ENCODE data around the gene TBC1D9. TPM values are rescaled to one million over a fixed set of nuclear protein-coding genes. Genes with fewer than 3 reads are reported as not detected.

Gene TBC1D9
- total and polyA plus RNA-seq, 9 donors: 13.2 to 28.8 (median 21.4) TPM

GRCh38 chr4:140603286-140603685, 152.9 kb downstream of the TBC1D9 start:
- Histone ChIP-seq H3K4me3 (no peak overlapping the region), H3K36me3 (no peaks in the 10 kb centered on the region), H3K27me3 (no peaks in the 10 kb centered on the region), H3K9me3 (no peaks in the 10 kb centered on the region), H3K27ac (no peak overlapping the region), H3K4me1 (ENCODE audit: insufficient read depth) (no peaks in the 10 kb centered on the region)
- 50 to 88% (median 61%) methylated on average over 2 of the region's 2 CpGs for WGBS, 3 donors
- no peak for TF ChIP-seq EP300 (IDR thresholded peaks at IDR 0.05)
- no peak for TF ChIP-seq POLR2A (IDR thresholded peaks at IDR 0.05)
- TF ChIP-seq CTCF (IDR thresholded peaks at IDR 0.05): no peak
- no peak for DNase-seq
- intact Hi-C loops (cut with DNase I): loop anchor here in 2 of 4 donors (10.0 kb wide), 2 partner anchors 238 to 248 kb away; no protein-coding TSS in a partner anchor

GRCh38 chr4:140602714-140603113, 153.5 kb downstream of the TBC1D9 start:
- DNase-seq: no peak
- Histone ChIP-seq H3K4me3 (no peak overlapping the region), H3K9me3 (no peaks in the 10 kb centered on the region), H3K36me3 (no peaks in the 10 kb centered on the region), H3K27me3 (no peaks in the 10 kb centered on the region), H3K4me1 (ENCODE audit: insufficient read depth) (no peaks in the 10 kb centered on the region), H3K27ac (no peak overlapping the region)
- intact Hi-C loops (cut with DNase I): loop anchor here in 2 of 4 donors (10.0 kb wide), 2 partner anchors 238 to 248 kb away; no protein-coding TSS in a partner anchor
- 92 to 95% (median 92%) methylated on average over 2 of the region's 2 CpGs for WGBS, 3 donors
- TF ChIP-seq POLR2A (IDR thresholded peaks at IDR 0.05) (no peak), CTCF (IDR thresholded peaks at IDR 0.05) (no peak), EP300 (IDR thresholded peaks at IDR 0.05) (no peak)

- WGBS, 3 donors: 82 to 87% (median 86%) methylated on average over 8 of the region's 8 CpGs
- no peaks in the 10 kb centered on the region for H3K27me3 ChIP-seq
- no peak overlapping the region for H3K27ac ChIP-seq
- no peaks in the 10 kb centered on the region for H3K4me1 ChIP-seq (ENCODE audit: insufficient read depth)
- no peaks in the 10 kb centered on the region for H3K36me3 ChIP-seq
- intact Hi-C loops (cut with DNase I): loop anchor here in 2 of 4 donors (10.0 kb wide), 2 partner anchors 236 to 246 kb away; no protein-coding TSS in a partner anchor
- no peak for DNase-seq
- no peak overlapping the region for H3K4me3 ChIP-seq
- TF ChIP-seq POLR2A (IDR thresholded peaks at IDR 0.05) (no peak), CTCF (IDR thresholded peaks at IDR 0.05) (no peak), EP300 (IDR thresholded peaks at IDR 0.05) (no peak)
- H3K9me3 ChIP-seq: no peaks in the 10 kb centered on the region
Measured at GRCh38 chr4:140600408-140600807, 155.8 kb downstream of the TBC1D9 start.

- no peak overlapping the region for H3K4me3 ChIP-seq
- 59 to 79% (median 73%) methylated on average over 1 of the region's 1 CpG for WGBS, 3 donors
- intact Hi-C loops (cut with DNase I): no loop called here
- no peaks in the 10 kb centered on the region for H3K36me3 ChIP-seq
- H3K4me1 ChIP-seq (ENCODE audit: insufficient read depth): no peaks in the 10 kb centered on the region
- H3K27me3 ChIP-seq: no peaks in the 10 kb centered on the region
- TF ChIP-seq POLR2A (IDR thresholded peaks at IDR 0.05) (no peak), EP300 (IDR thresholded peaks at IDR 0.05) (no peak), CTCF (IDR thresholded peaks at IDR 0.05) (no peak)
- DNase-seq: no peak
- no peaks in the 10 kb centered on the region for H3K9me3 ChIP-seq
- no peak overlapping the region for H3K27ac ChIP-seq
Measured at GRCh38 chr4:140595065-140595464, 161.1 kb downstream of the TBC1D9 start.
